Stimulated activated CD4-positive, alpha-beta T cell treated with anti-CD3 and anti-CD28 coated beads, Interleukin-12 subunit alpha, Interleukin-12 subunit beta, amount 100 ng/mL, for 24 hours (primary cell): Measurements from ENCODE around the gene NEMP2.
"Not testable (repeated sequence)": the region's sequence is repeated elsewhere in the genome, so short reads cannot be mapped to it uniquely, and the experiment has no call there.

Experiments
- DNase-seq, 2 experiments: peaks; one replicate each; pipeline ENCODE4 v3.0.0-alpha.2; 2020; ENCODE audit warnings: low read depth in 2 of 2

The NEMP2 gene

GRCh38 chr2:190526105-190526750, 8.3 kb downstream of the NEMP2 start:
- no peak for DNase-seq

GRCh38 chr2:190524928-190525327, 9.6 kb downstream of the NEMP2 start:
- no peak for DNase-seq

- no peak for DNase-seq
Observed at GRCh38 chr2:190519975-190520767, 14.4 kb downstream of the NEMP2 start.

- DNase-seq: no peak
Observed at GRCh38 chr2:190517468-190517867, 17.1 kb downstream of the NEMP2 start.

GRCh38 chr2:190515687-190516086, 18.8 kb downstream of the NEMP2 start:
- no peak for DNase-seq

- no peak for DNase-seq
Observed at GRCh38 chr2:190514676-190515075, 19.8 kb downstream of the NEMP2 start.

GRCh38 chr2:190513877-190514276, 20.6 kb downstream of the NEMP2 start:
- DNase-seq: no peak

- DNase-seq: no peak
Observed at GRCh38 chr2:190512539-190513095, 21.9 kb downstream of the NEMP2 start.

- DNase-seq: no peak
Observed at GRCh38 chr2:190511104-190511503, 23.4 kb downstream of the NEMP2 start.

- not testable (repeated sequence) for DNase-seq
Observed at GRCh38 chr2:190509895-190510294, 24.6 kb downstream of the NEMP2 start.

- DNase-seq: no peak
Observed at GRCh38 chr2:190507135-190507534, 27.4 kb downstream of the NEMP2 start.

- no peak for DNase-seq
Observed at GRCh38 chr2:190506666-190507065, 27.9 kb downstream of the NEMP2 start.

- no peak for DNase-seq
Observed at GRCh38 chr2:190505696-190506095, 28.8 kb downstream of the NEMP2 start.

GRCh38 chr2:190504912-190505311, 29.6 kb downstream of the NEMP2 start:
- DNase-seq: no peak

- DNase-seq: no peak
Observed at GRCh38 chr2:190503088-190503487, 31.4 kb downstream of the NEMP2 start.

- DNase-seq: no peak
Observed at GRCh38 chr2:190501702-190502407, 32.7 kb downstream of the NEMP2 start.

GRCh38 chr2:190501231-190501630, 33.3 kb downstream of the NEMP2 start:
- DNase-seq: no peak

GRCh38 chr2:190500054-190500502, 34.4 kb downstream of the NEMP2 start:
- no peak for DNase-seq

GRCh38 chr2:190499273-190499672, 35.2 kb downstream of the NEMP2 start:
- DNase-seq: no peak

- no peak for DNase-seq
Observed at GRCh38 chr2:190497428-190497827, 37.1 kb downstream of the NEMP2 start.

- not testable (repeated sequence) for DNase-seq
Observed at GRCh38 chr2:190494600-190495227, 39.8 kb downstream of the NEMP2 start.

GRCh38 chr2:190493095-190493494, 41.4 kb downstream of the NEMP2 start:
- no peak for DNase-seq
